ENCODE data around the gene MDP1.
"Not testable (repeated sequence)": the region's sequence is repeated elsewhere in the genome, so short reads cannot be mapped to it uniquely, and the experiment has no call there.

The MDP1 gene

DNA sequence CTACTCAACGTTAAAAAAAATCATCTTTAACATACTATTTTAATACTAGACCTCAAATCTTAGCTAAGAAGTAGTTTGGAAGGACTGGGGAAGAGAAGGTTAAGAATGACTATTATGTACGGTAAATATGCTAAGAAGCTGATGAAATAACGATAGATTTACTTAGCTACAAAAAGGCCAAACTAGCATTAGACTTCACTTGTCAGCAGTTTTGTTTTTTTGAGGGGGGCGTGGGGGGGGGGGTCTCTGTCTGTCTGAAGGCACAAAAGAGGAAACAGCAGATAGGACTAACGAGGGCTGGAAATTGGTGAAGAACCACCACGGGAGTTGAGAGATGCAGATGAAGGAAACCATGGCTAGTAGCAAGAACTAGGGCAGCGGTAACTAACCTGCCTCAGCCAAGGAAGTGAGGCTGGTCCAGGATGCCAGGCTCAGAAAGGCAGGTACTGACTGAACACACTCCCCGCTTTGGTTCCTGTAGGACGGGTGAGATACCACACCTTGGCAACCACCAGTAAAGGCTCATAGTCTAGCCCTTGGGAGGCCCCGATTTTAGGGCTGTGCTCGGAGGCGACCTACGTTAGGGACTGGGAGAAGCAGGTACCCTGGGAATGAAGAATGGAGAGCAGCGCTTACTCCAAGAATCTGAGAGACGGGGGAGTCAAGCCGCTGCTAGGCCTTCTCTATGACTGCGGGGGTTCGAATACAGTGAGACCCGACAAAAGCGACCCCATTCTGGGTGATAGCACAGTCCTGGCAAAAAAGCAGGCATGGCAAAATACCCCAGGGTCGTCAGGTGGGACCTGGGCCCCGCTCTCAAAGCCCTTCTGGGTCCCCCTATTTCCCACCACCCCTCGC is 15.6 kb upstream of the MDP1 start:
- no peaks in the 10 kb centered on the region for H3K27me3 ChIP-seq (ENCODE audit: control insufficient read depth in 1 of 2, insufficient read depth in 2 of 2, low read length in 2 of 2)
- peak overlapping the region; percentile 85 to 96 for H3K4me3 ChIP-seq (ENCODE audit: low read depth in 1 of 2, low read length in 2 of 2)
- peaks cover 8 to 18% of the 10 kb centered on the region in 2 donors for H3K36me3 ChIP-seq (ENCODE audit: control insufficient read depth in 1 of 2, insufficient read depth in 2 of 2, low read length in 2 of 2)
- H3K9me3 ChIP-seq (ENCODE audit: control insufficient read depth in 1 of 2, low read length in 2 of 2) = no peaks in the 10 kb centered on the region
- peak overlapping the region; percentile 92 to 94 for H3K9ac ChIP-seq (ENCODE audit: low read depth in 1 of 2, low read length in 2 of 2)
- H3K27ac ChIP-seq (ENCODE audit: low read depth, low read length) = peak overlapping the region; percentile 85
- peaks cover 22 to 29% of the 10 kb centered on the region in 2 donors for H3K4me1 ChIP-seq (ENCODE audit: control insufficient read depth in 1 of 2, insufficient read depth in 2 of 2, low read length in 2 of 2)

DNA sequence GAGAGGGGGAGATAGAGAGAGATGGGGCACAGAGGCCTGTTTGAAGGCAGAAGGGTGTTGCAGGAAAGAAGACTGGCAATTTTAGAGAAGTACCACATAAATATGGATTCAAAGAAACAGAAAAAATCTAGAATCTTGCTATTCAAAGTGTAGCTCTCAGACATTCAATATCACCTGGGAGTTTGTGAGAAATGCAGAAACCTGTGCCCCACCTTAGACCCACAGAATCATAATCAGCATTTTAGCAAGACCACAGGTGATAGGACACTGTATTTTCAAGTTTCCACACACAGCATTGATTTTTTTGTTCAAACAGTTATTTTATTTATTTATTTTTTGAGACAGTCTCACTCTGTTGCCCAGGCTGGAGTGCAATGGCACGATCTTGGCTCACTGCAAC is 13.0 kb upstream of the MDP1 start:
- H3K9me3 ChIP-seq (ENCODE audit: control insufficient read depth in 1 of 2, low read length in 2 of 2) = no peaks in the 10 kb centered on the region
- no peak overlapping the region for H3K9ac ChIP-seq (ENCODE audit: low read depth in 1 of 2, low read length in 2 of 2)
- H3K27me3 ChIP-seq (ENCODE audit: control insufficient read depth in 1 of 2, insufficient read depth in 2 of 2, low read length in 2 of 2) = no peaks in the 10 kb centered on the region
- H3K4me1 ChIP-seq (ENCODE audit: control insufficient read depth in 1 of 2, insufficient read depth in 2 of 2, low read length in 2 of 2) = peaks cover 17 to 21% of the 10 kb centered on the region in 2 donors
- no peaks in the 10 kb centered on the region for H3K36me3 ChIP-seq (ENCODE audit: control insufficient read depth in 1 of 2, insufficient read depth in 2 of 2, low read length in 2 of 2)
- H3K27ac ChIP-seq (ENCODE audit: low read depth, low read length) = no peak overlapping the region
- no peak overlapping the region for H3K4me3 ChIP-seq (ENCODE audit: low read depth in 1 of 2, low read length in 2 of 2)

DNA sequence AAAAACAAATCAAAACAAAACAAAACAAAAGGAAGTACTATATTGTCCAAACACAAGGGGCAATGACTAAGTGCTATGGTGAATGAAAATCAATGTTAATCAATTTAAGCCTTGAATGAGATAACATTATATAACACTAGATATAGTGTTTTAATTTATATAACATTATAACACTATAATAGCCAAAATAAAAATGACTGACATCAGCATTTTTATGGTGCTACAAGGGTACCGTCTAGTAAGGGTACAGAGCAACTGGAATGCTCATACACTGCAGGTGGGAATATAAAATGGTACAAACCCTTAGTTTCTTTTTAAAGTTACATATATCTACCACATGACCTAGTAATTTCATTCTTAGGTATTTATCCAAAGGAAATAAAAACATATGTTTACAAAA is 10.6 kb upstream of the MDP1 start:
- no peak overlapping the region for H3K27ac ChIP-seq (ENCODE audit: low read depth, low read length)
- no peaks in the 10 kb centered on the region for H3K36me3 ChIP-seq (ENCODE audit: control insufficient read depth in 1 of 2, insufficient read depth in 2 of 2, low read length in 2 of 2)
- no peak overlapping the region for H3K9ac ChIP-seq (ENCODE audit: low read depth in 1 of 2, low read length in 2 of 2)
- no peaks in the 10 kb centered on the region for H3K27me3 ChIP-seq (ENCODE audit: control insufficient read depth in 1 of 2, insufficient read depth in 2 of 2, low read length in 2 of 2)
- H3K4me3 ChIP-seq (ENCODE audit: low read depth in 1 of 2, low read length in 2 of 2) = no peak overlapping the region
- no peaks in the 10 kb centered on the region for H3K9me3 ChIP-seq (ENCODE audit: control insufficient read depth in 1 of 2, low read length in 2 of 2)
- peaks cover 8% of the 10 kb centered on the region in 2 donors for H3K4me1 ChIP-seq (ENCODE audit: control insufficient read depth in 1 of 2, insufficient read depth in 2 of 2, low read length in 2 of 2)

DNA sequence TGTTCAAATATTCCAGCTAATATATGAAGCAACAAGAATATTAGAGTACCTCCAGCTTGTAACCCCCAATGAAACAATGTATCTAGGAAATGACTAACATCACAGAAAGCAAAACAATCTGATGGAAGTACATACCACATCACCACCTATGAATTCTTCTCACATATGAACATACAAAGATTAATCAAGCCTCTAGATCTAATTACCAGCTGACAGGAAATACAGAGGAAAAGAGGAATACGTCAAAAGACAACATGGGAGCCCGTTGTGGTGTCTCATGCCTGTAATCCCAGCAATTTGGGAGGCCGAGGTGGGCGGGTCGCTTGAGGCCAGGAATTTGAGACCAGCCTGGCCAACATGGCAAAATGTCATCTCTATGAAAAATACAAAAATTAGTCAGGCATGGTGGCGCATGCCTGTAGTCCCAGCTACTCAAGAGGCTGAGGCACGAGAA is 8.8 kb upstream of the MDP1 start:
- Histone ChIP-seq H3K4me1 (ENCODE audit: control insufficient read depth in 1 of 2, insufficient read depth in 2 of 2, low read length in 2 of 2) (no peaks in the 10 kb centered on the region), H3K27ac (ENCODE audit: low read depth, low read length) (no peak overlapping the region)

DNA sequence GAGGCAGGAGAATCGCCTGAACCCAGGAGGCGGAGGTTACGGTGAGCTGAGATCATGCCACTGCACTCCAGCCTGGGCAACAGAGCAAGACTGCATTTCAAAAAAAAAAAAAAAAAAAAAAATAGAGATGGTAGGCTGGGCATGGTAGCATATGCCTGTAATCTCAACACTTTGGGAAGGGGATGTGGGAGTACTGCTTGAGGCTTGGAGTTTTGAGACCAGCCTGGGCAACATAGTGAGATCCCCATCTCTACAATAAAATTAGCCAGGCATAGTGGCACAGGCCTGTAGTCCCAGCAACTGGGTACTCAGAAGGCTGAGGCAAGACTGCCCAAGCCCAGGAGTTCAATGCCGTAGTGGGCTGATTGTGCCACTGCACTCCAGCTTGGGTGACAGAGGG is 7.1 kb upstream of the MDP1 start:
- H3K27ac ChIP-seq (ENCODE audit: low read depth, low read length); H3K4me1 ChIP-seq (ENCODE audit: control insufficient read depth in 1 of 2, insufficient read depth in 2 of 2, low read length in 2 of 2); H3K9me3 ChIP-seq (ENCODE audit: control insufficient read depth in 1 of 2, low read length in 2 of 2); H3K36me3 ChIP-seq (ENCODE audit: control insufficient read depth in 1 of 2, insufficient read depth in 2 of 2, low read length in 2 of 2); H3K9ac ChIP-seq (ENCODE audit: low read depth in 1 of 2, low read length in 2 of 2); H3K27me3 ChIP-seq (ENCODE audit: control insufficient read depth in 1 of 2, insufficient read depth in 2 of 2, low read length in 2 of 2); H3K4me3 ChIP-seq (ENCODE audit: low read depth in 1 of 2, low read length in 2 of 2): not testable (repeated sequence)

More for the DNA sequence above, 8.8 kb upstream of the MDP1 start:
- no peak overlapping the region for H3K4me3 ChIP-seq (ENCODE audit: low read depth in 1 of 2, low read length in 2 of 2)
- no peak overlapping the region for H3K9ac ChIP-seq (ENCODE audit: low read depth in 1 of 2, low read length in 2 of 2)
- H3K27me3 ChIP-seq (ENCODE audit: control insufficient read depth in 1 of 2, insufficient read depth in 2 of 2, low read length in 2 of 2) = no peaks in the 10 kb centered on the region
- H3K9me3 ChIP-seq (ENCODE audit: control insufficient read depth in 1 of 2, low read length in 2 of 2) = no peaks in the 10 kb centered on the region
- H3K36me3 ChIP-seq (ENCODE audit: control insufficient read depth in 1 of 2, insufficient read depth in 2 of 2, low read length in 2 of 2) = no peaks in the 10 kb centered on the region

DNA sequence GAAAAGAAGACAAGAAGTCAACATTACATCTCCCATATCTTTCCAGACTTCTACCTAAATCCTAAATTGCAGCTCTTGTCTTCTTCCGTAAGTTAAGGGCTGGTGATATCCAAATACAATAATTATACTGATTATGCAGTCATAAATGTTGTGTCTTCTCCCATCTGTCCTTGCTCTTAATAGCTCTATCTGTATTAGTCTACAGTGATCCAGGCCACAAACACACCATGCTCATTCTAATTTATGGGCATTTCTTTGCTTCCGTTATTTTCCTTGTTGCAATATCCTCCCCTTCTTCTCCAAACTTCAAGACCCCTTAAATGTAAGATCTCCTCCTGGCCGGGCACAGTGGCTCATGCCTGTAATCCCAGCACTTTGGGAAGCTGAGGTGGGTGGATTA is 3.7 kb upstream of the MDP1 start:
- Histone ChIP-seq H3K4me1 (ENCODE audit: control insufficient read depth in 1 of 2, insufficient read depth in 2 of 2, low read length in 2 of 2) (peaks cover 5 to 8% of the 10 kb centered on the region in 2 donors), H3K4me3 (ENCODE audit: low read depth in 1 of 2, low read length in 2 of 2) (no peak overlapping the region), H3K27me3 (ENCODE audit: control insufficient read depth in 1 of 2, insufficient read depth in 2 of 2, low read length in 2 of 2) (no peaks in the 10 kb centered on the region), H3K27ac (ENCODE audit: low read depth, low read length) (no peak overlapping the region), H3K9ac (ENCODE audit: low read depth in 1 of 2, low read length in 2 of 2) (no peak overlapping the region), H3K9me3 (ENCODE audit: control insufficient read depth in 1 of 2, low read length in 2 of 2) (no peaks in the 10 kb centered on the region), H3K36me3 (ENCODE audit: control insufficient read depth in 1 of 2, insufficient read depth in 2 of 2, low read length in 2 of 2) (peaks cover 0 to 12% of the 10 kb centered on the region in 2 donors)

DNA sequence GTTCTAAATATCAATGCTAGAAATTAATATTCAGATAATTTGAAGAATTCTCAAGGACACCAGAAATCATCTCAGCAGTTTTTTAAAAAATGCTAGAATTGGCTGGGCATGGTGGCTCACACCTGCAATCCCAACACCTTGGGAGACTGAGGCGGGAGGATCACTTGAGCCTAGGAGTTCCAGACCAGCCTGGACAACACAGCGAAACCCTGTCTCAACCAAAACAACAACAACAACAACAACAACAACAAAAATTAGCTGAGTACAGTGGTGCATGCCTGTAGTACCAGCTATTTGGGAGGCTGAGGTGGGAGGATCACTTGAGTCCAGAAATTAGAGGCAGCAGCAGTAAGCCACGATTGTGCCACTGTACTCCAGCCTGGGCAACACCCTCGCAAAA is 3.2 kb upstream of the MDP1 start:
- Histone ChIP-seq H3K36me3 (ENCODE audit: control insufficient read depth in 1 of 2, insufficient read depth in 2 of 2, low read length in 2 of 2) (peaks cover 0 to 12% of the 10 kb centered on the region in 2 donors), H3K9me3 (ENCODE audit: control insufficient read depth in 1 of 2, low read length in 2 of 2) (no peaks in the 10 kb centered on the region), H3K27ac (ENCODE audit: low read depth, low read length) (no peak overlapping the region), H3K27me3 (ENCODE audit: control insufficient read depth in 1 of 2, insufficient read depth in 2 of 2, low read length in 2 of 2) (no peaks in the 10 kb centered on the region), H3K4me3 (ENCODE audit: low read depth in 1 of 2, low read length in 2 of 2) (no peak overlapping the region), H3K9ac (ENCODE audit: low read depth in 1 of 2, low read length in 2 of 2) (no peak overlapping the region), H3K4me1 (ENCODE audit: control insufficient read depth in 1 of 2, insufficient read depth in 2 of 2, low read length in 2 of 2) (peaks cover 9 to 12% of the 10 kb centered on the region in 2 donors)

DNA sequence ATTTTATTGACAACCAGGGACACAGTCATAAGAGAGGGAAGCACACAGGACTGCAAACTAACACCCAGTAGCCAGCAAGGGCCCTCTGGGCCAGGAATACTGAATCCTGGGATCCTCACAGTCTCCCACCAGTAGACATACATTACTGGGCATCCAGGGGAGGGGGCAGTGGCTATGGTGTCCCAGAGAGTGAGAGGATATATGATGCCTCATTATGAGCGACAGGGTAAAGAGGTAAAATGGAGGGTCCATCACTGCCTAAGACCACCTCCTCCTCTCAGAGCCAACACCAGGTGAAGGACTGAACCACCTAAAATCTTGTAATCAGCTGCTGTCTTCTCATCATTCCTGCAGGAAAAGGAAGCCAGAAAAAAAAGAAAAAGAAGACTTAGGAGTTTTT is 1.0 kb upstream of the MDP1 start:
- H3K4me3 ChIP-seq (ENCODE audit: low read depth in 1 of 2, low read length in 2 of 2); H3K27me3 ChIP-seq (ENCODE audit: control insufficient read depth in 1 of 2, insufficient read depth in 2 of 2, low read length in 2 of 2); H3K9ac ChIP-seq (ENCODE audit: low read depth in 1 of 2, low read length in 2 of 2); H3K9me3 ChIP-seq (ENCODE audit: control insufficient read depth in 1 of 2, low read length in 2 of 2); H3K27ac ChIP-seq (ENCODE audit: low read depth, low read length): not testable (repeated sequence)
- Histone ChIP-seq H3K4me1 (ENCODE audit: control insufficient read depth in 1 of 2, insufficient read depth in 2 of 2, low read length in 2 of 2) (peaks cover 16 to 21% of the 10 kb centered on the region in 2 donors), H3K36me3 (ENCODE audit: control insufficient read depth in 1 of 2, insufficient read depth in 2 of 2, low read length in 2 of 2) (peaks cover 0 to 12% of the 10 kb centered on the region in 2 donors)

DNA sequence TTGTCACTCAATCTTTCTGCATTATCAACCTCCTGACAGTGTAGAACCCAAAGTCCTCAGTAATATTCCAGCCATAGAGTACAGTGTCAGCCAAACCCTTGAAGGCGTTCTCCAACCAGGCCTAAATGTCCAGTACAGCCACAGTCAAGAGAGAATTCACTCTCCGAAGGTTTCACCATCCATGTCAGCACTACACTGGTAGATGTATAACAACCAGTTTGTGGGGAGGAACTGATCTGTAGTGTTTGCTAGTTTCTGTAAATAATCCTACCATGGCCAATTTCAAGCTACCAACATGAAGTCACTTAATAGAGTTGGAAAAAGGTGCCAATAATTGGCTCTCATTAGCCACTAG is 456 bp upstream of the MDP1 start:
- H3K36me3 ChIP-seq (ENCODE audit: control insufficient read depth in 1 of 2, insufficient read depth in 2 of 2, low read length in 2 of 2) = peaks cover 0 to 17% of the 10 kb centered on the region in 2 donors
- peaks cover 16 to 21% of the 10 kb centered on the region in 2 donors for H3K4me1 ChIP-seq (ENCODE audit: control insufficient read depth in 1 of 2, insufficient read depth in 2 of 2, low read length in 2 of 2)
- no peak overlapping the region for H3K27ac ChIP-seq (ENCODE audit: low read depth, low read length)
- no peaks in the 10 kb centered on the region for H3K9me3 ChIP-seq (ENCODE audit: control insufficient read depth in 1 of 2, low read length in 2 of 2)
- H3K9ac ChIP-seq (ENCODE audit: low read depth in 1 of 2, low read length in 2 of 2) = peak overlapping the region in 1 of 2 donors; percentile 34
- H3K4me3 ChIP-seq (ENCODE audit: low read depth in 1 of 2, low read length in 2 of 2) = peak overlapping the region; percentile 84 to 96
- no peaks in the 10 kb centered on the region for H3K27me3 ChIP-seq (ENCODE audit: control insufficient read depth in 1 of 2, insufficient read depth in 2 of 2, low read length in 2 of 2)

DNA sequence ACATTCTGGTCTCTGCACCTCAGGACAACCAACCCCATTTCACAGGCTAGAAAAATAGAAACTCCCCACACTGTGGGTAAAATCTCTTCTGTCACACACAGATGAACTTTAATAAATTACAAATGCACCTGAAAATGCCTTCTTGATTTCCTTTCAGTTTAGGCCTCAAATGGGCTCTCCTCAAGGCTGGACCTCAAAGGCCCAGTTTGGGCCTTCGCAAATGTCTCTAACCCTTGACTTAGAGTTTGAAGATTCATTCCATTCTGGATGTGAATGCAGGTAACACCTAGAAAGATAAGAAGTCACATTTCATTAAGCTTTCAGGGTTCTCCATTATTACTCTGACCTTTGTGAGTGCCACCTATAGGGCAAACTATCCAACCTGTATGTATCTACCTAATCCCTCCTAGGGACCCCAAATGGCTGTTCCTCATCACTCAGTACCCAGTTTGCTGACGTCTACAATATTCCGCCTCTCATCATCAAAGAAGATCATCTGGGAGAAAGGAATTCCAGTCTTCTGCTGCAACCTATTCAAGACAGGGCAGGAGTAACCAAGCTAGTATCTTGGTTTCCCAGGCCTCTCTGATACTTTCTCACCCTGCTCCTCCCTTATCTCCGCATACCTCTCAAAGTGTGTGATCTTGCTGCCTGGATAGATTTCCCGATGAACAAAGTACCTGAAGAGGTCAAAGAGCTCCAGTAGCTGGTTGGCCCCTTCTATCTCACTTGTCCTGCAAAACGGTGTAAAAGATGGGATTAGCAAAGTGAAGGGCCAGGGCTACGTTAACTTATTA is 1.8 kb downstream of the MDP1 start:
- Histone ChIP-seq H3K9ac (ENCODE audit: low read depth in 1 of 2, low read length in 2 of 2) (peak overlapping the region; percentile 90 to 95), H3K36me3 (ENCODE audit: control insufficient read depth in 1 of 2, insufficient read depth in 2 of 2, low read length in 2 of 2) (peaks cover 13 to 37% of the 10 kb centered on the region in 2 donors), H3K9me3 (ENCODE audit: control insufficient read depth in 1 of 2, low read length in 2 of 2) (no peaks in the 10 kb centered on the region), H3K4me1 (ENCODE audit: control insufficient read depth in 1 of 2, insufficient read depth in 2 of 2, low read length in 2 of 2) (peaks cover 16 to 21% of the 10 kb centered on the region in 2 donors), H3K27me3 (ENCODE audit: control insufficient read depth in 1 of 2, insufficient read depth in 2 of 2, low read length in 2 of 2) (no peaks in the 10 kb centered on the region), H3K27ac (ENCODE audit: low read depth, low read length) (peak overlapping the region; percentile 97), H3K4me3 (ENCODE audit: low read depth in 1 of 2, low read length in 2 of 2) (peak overlapping the region; percentile 78 to 93)
